Stimulated activated naive CD4-positive, alpha-beta T cell (primary cell): ENCODE data around the gene BICD2.
"Not testable (repeated sequence)": the region's sequence is repeated elsewhere in the genome, so short reads cannot be mapped to it uniquely, and the experiment has no call there.

ENCODE experiments used
- DNase-seq, 6 experiments: peaks; one replicate each; lab custom pipeline; 2025; lab: John Stamatoyannopoulos, UW

The BICD2 gene

GRCh38 chr9:92770360-92770995, 5.8 kb upstream of the BICD2 start:
- DNase-seq: no peak

- DNase-seq: no peak
Measured at GRCh38 chr9:92769990-92770359, 5.3 kb upstream of the BICD2 start.

GRCh38 chr9:92769286-92769685, 4.7 kb upstream of the BICD2 start:
- DNase-seq: no peak

- not testable (repeated sequence) for DNase-seq
Measured at GRCh38 chr9:92768816-92769215, 4.2 kb upstream of the BICD2 start.

GRCh38 chr9:92767066-92768054, 2.7 kb upstream of the BICD2 start:
- DNase-seq: no peak

GRCh38 chr9:92764988-92765936, 629 bp upstream of the BICD2 start:
- peak; percentile 92 to 98 (median 96) for DNase-seq

GRCh38 chr9:92763721-92764380, 782 bp downstream of the BICD2 start:
- DNase-seq: peak in 2 of 6 experiments; percentile 22 to 23

- peak in 1 of 6 experiments; percentile 18 for DNase-seq
Measured at GRCh38 chr9:92762781-92763708, 1.6 kb downstream of the BICD2 start.

- DNase-seq: no peak
Measured at GRCh38 chr9:92762196-92762595, 2.4 kb downstream of the BICD2 start.

GRCh38 chr9:92761686-92762085, 2.9 kb downstream of the BICD2 start:
- no peak for DNase-seq

GRCh38 chr9:92760494-92760893, 4.1 kb downstream of the BICD2 start:
- DNase-seq: no peak

GRCh38 chr9:92760070-92760469, 4.6 kb downstream of the BICD2 start:
- no peak for DNase-seq

- DNase-seq: no peak
Measured at GRCh38 chr9:92759446-92759845, 5.2 kb downstream of the BICD2 start.

- no peak for DNase-seq
Measured at GRCh38 chr9:92756792-92757191, 7.8 kb downstream of the BICD2 start.

- DNase-seq: no peak
Measured at GRCh38 chr9:92754091-92754745, 10.4 kb downstream of the BICD2 start.

- no peak for DNase-seq
Measured at GRCh38 chr9:92752812-92753404, 11.7 kb downstream of the BICD2 start.

GRCh38 chr9:92749934-92750315, 14.7 kb downstream of the BICD2 start:
- DNase-seq: no peak

- DNase-seq: no peak
Measured at GRCh38 chr9:92749071-92749933, 15.3 kb downstream of the BICD2 start.

- DNase-seq: no peak
Measured at GRCh38 chr9:92748233-92748497, 16.5 kb downstream of the BICD2 start.
